Erythroblast (primary cell): ENCODE data around the gene WIPF1.

ENCODE experiments used
- GATA1 ChIP-seq: IDR thresholded peaks from 2 replicates; pipeline ENCODE4 v1.6.1; 2011; ENCODE audit warnings: low read depth, mild to moderate bottlenecking, control low read depth, low read length, moderate library complexity
- POLR2A ChIP-seq: IDR thresholded peaks from 2 replicates; pipeline ENCODE4 v1.6.1; 2011; ENCODE audit warnings: mild to moderate bottlenecking, low read length

DNA sequence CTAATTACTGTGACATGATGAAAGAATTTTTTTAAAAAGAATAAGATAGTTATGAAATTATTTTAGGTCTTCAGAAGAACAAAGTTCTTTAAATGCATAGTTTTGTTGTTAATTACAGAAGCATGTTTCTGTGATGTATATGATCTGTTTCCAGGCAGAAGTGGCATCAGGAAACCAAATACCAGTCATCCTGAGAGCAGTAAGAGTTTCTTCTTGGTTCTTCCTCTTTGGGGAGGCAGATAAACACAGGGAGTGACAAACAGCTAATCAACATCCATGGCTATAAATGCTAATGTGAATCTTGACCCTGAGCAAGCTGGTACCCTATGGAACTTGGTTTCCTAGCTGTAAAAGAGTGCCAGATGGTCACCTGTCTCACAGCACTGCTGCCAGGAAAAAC is 29.2 kb downstream of the WIPF1 start:
- TF ChIP-seq POLR2A (no peak), GATA1 (no peak)
